AG09309 (cell line): ENCODE data around the gene CASKIN1.

Experiments
- DNase-seq: peaks from one replicate; pipeline ENCODE4 v3.0.0-alpha.2; 2010; ENCODE audit warnings: low read depth
- H3K4me3 ChIP-seq: 2 replicates; pipeline ENCODE4 v1.5.1; 2011; ENCODE audit warnings: mild to moderate bottlenecking, low read depth, low read length, moderate library complexity; ENCODE audit not compliant: control insufficient read depth
- CTCF ChIP-seq: IDR thresholded peaks from 2 replicates; pipeline ENCODE4 v1.5.1; 2011; ENCODE audit warnings: mild to moderate bottlenecking, low read depth, low read length, inconsistent platforms; ENCODE audit not compliant: insufficient read depth, control insufficient read depth; ENCODE audit errors: missing control alignments

CASKIN1 gene

GRCh38 chr16:2186505-2186904, 9.9 kb downstream of the CASKIN1 start:
- no peak overlapping the region for H3K4me3 ChIP-seq
- DNase-seq = no peak
- no peak for TF ChIP-seq CTCF

- no peak for DNase-seq
- no peak overlapping the region for H3K4me3 ChIP-seq
- no peak for TF ChIP-seq CTCF
Observed at GRCh38 chr16:2186064-2186463, 10.3 kb downstream of the CASKIN1 start.

GRCh38 chr16:2184962-2185361, 11.4 kb downstream of the CASKIN1 start:
- DNase-seq = no peak
- H3K4me3 ChIP-seq = no peak overlapping the region
- TF ChIP-seq CTCF = no peak

- TF ChIP-seq CTCF = no peak
- no peak overlapping the region for H3K4me3 ChIP-seq
- no peak for DNase-seq
Observed at GRCh38 chr16:2184346-2184745, 12.1 kb downstream of the CASKIN1 start.

- TF ChIP-seq CTCF = no peak
- no peak for DNase-seq
- no peak overlapping the region for H3K4me3 ChIP-seq
Observed at GRCh38 chr16:2183671-2184070, 12.7 kb downstream of the CASKIN1 start.

GRCh38 chr16:2181952-2182351, 14.5 kb downstream of the CASKIN1 start:
- no peak for TF ChIP-seq CTCF
- H3K4me3 ChIP-seq = no peak overlapping the region
- no peak for DNase-seq
